Measurements from ENCODE around the gene TOMT.

- TF ChIP-seq EZH2 (IDR thresholded peaks at IDR 0.05) (no peak), CTCF (IDR thresholded peaks at IDR 0.05) (no peak), EZH2phosphoT487 (IDR thresholded peaks at IDR 0.05) (no peak)
Measured at GRCh38 chr11:72111300-72112142, 5.8 kb downstream of the TOMT start.

Measured in neural progenitor cell (in vitro differentiated cells).